Activated B cell treated with CpG ODN at 0.5 μM for 24 hours (primary cell): ENCODE data around the gene GPR39. TPM values are rescaled to one million over a fixed set of nuclear protein-coding genes. Genes with fewer than 3 reads are reported as not detected.
"Not testable (repeated sequence)": the region's sequence is repeated elsewhere in the genome, so short reads cannot be mapped to it uniquely, and the experiment has no call there.

Experiments
- ATAC-seq: fragments of 200-7000 bp; cut with Tn5 transposase; one replicate; pipeline ENCODE4 v1.10.0; 2021; ENCODE audit warnings: low read depth, mild to moderate bottlenecking, moderate library complexity
- CTCF ChIA-PET: fragments of 350-600 bp; sonication (Branson Sonifier 250); formaldehyde crosslinking; loops from one replicate; lab custom pipeline; 2021; ENCODE audit warnings: antibody characterized with exemption; lab: Charles Lee
- POLR2A ChIA-PET: fragments of 350-600 bp; sonication (Branson Sonifier 250); formaldehyde crosslinking; loops from one replicate; lab custom pipeline; 2021; ENCODE audit warnings: antibody characterized with exemption; lab: Charles Lee
- DNase-seq: peaks from one replicate; pipeline ENCODE4 v3.0.0; 2022
- H3K27ac Mint-ChIP-seq: one replicate; pipeline ENCODE4 v1.8.0; 2020; ENCODE audit warnings: mixed read lengths
- H3K27me3 Mint-ChIP-seq: one replicate; pipeline ENCODE4 v1.8.0; 2021; ENCODE audit warnings: mixed read lengths
- H3K36me3 Mint-ChIP-seq: one replicate; pipeline ENCODE4 v1.8.0; 2021; ENCODE audit warnings: low read depth, mixed read lengths
- H3K4me1 Mint-ChIP-seq: one replicate; pipeline ENCODE4 v1.8.0; 2021; ENCODE audit warnings: mixed read lengths
- H3K4me3 Mint-ChIP-seq: one replicate; pipeline ENCODE4 v1.8.0; 2020; ENCODE audit warnings: mild to moderate bottlenecking, mixed read lengths
- H3K9me3 Mint-ChIP-seq: one replicate; pipeline ENCODE4 v1.8.0; 2020; ENCODE audit warnings: mixed read lengths
- intact Hi-C: fragments of 100-400 bp; cut with micrococcal nuclease; formaldehyde crosslinking; loops from one replicate; pipeline ENCODE4 v1.15.1; 2024
- total RNA-seq: library from RNA; stranded (reverse); gene quantifications from 2 replicates; pipeline ENCODE4 v1.2.3, GENCODE V29; 2022
- TF ChIP-seq, protein P1 (sequence below): fragments of 200-600 bp; IDR thresholded peaks from one replicate; pipeline ENCODE4 v1.8.0; 2022; ENCODE audit warnings: antibody characterized with exemption, mild to moderate bottlenecking

The GPR39 gene
- total RNA-seq, 1 donor from 2014 or later: not detected

DNA sequence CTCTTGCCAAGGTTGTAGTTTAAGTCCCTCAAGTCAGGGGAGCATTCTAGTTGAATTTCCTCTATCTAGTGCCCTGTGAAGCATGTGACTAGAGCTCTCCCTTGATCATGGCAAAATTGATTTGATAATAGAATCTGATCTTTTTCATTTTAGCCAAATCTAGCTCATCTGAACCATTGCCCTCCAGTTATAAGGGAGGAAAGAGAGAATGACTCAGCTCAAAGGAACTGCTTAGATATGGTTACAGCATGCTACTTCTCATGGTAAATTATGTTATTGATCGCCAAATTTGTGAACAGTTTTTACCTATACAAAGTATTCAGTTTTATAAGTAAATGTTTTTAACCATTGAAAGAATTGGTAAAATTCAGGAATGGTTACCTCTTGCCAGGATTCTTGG lies 100.8 kb downstream of the GPR39 start:
- H3K9me3 Mint-ChIP-seq: no peaks in the 10 kb centered on the region
- no peak overlapping the region for H3K4me3 Mint-ChIP-seq
- H3K36me3 Mint-ChIP-seq: no peaks in the 10 kb centered on the region
- CTCF ChIA-PET: no interaction called here
- H3K4me1 Mint-ChIP-seq: no peaks in the 10 kb centered on the region
- no peak overlapping the region for H3K27ac Mint-ChIP-seq
- H3K27me3 Mint-ChIP-seq: no peaks in the 10 kb centered on the region
- POLR2A ChIA-PET: no interaction called here
- TF ChIP-seq, protein P1, sequence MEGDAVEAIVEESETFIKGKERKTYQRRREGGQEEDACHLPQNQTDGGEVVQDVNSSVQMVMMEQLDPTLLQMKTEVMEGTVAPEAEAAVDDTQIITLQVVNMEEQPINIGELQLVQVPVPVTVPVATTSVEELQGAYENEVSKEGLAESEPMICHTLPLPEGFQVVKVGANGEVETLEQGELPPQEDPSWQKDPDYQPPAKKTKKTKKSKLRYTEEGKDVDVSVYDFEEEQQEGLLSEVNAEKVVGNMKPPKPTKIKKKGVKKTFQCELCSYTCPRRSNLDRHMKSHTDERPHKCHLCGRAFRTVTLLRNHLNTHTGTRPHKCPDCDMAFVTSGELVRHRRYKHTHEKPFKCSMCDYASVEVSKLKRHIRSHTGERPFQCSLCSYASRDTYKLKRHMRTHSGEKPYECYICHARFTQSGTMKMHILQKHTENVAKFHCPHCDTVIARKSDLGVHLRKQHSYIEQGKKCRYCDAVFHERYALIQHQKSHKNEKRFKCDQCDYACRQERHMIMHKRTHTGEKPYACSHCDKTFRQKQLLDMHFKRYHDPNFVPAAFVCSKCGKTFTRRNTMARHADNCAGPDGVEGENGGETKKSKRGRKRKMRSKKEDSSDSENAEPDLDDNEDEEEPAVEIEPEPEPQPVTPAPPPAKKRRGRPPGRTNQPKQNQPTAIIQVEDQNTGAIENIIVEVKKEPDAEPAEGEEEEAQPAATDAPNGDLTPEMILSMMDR: no peak
- no peak for ATAC-seq
- intact Hi-C loops: no loop called here
- DNase-seq: no peak

DNA sequence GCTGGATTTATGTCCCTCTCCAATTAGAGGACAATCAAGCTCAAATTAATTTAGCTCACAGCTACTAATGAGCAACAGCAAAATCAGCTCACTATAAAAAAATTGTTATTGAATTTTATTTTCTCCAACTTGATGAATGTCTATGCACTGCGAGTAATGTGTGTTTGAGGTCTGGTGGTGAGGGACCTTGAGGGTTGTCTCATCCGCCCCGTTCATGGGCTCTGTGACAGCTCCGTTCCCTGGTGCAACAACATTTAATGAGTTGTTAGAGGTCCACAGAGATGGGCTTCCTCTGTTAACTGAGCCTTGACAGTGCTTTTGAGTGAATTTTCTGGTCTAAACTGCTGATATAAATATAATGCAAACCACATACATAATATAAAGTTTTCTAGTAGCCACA lies 101.7 kb downstream of the GPR39 start:
- Mint-ChIP-seq H3K27ac (no peak overlapping the region), H3K4me1 (no peaks in the 10 kb centered on the region), H3K36me3 (no peaks in the 10 kb centered on the region), H3K9me3 (no peaks in the 10 kb centered on the region), H3K27me3 (no peaks in the 10 kb centered on the region), H3K4me3 (no peak overlapping the region)
- ATAC-seq (no peak), DNase-seq (no peak)
- POLR2A ChIA-PET: no interaction called here
- CTCF ChIA-PET: no interaction called here
- intact Hi-C loops: no loop called here
- TF ChIP-seq, protein P1: no peak

DNA sequence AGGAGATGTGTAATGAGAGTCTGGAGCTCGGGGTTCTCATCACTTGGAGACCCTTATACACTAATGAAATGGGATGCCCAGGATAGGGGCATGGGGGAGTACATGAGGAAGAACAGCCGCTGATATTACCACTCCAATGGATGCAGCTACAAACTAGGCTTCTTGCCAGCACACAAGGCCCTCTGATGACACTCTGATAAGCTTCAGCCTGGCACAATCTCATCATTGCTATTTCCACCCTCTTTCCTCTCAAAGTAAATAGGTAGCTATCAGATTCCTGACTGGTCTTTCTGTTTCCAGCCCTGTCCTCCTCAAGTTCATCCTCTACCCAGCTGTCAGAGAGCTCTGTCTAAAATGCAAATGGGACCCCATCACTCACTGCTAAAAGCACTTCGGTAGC lies 103.0 kb downstream of the GPR39 start:
- H3K27ac Mint-ChIP-seq: no peak overlapping the region
- no peak for DNase-seq
- POLR2A ChIA-PET: no interaction called here

DNA sequence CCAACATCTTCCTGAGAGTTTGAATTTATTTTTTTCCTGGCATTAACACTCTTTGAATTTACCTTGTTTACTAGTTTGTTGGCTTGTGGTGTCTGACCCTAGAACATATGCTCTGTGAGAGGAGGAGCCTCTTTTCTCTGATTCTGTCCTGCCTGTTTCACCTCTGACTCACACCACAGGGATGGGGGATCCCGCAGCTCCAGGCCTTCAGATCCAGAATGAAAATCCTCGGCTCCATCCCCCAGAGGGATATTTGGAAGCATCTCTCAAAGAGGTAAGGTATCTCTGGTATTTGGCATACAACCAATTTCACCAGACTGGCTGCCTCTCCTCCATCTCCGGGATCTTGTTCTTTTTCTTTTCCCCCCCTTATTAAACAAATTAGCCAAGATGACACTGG lies 104.7 kb downstream of the GPR39 start:
- H3K27me3 Mint-ChIP-seq: no peaks in the 10 kb centered on the region
- ATAC-seq: no peak
- POLR2A ChIA-PET: no interaction called here
- H3K4me3 Mint-ChIP-seq: no peak overlapping the region
- TF ChIP-seq, protein P1: no peak
- H3K4me1 Mint-ChIP-seq: no peaks in the 10 kb centered on the region
- DNase-seq: no peak
- H3K27ac Mint-ChIP-seq: no peak overlapping the region
- CTCF ChIA-PET: no interaction called here
- intact Hi-C loops: no loop called here
- H3K36me3 Mint-ChIP-seq: no peaks in the 10 kb centered on the region
- H3K9me3 Mint-ChIP-seq: no peaks in the 10 kb centered on the region

More for the DNA sequence above, 103.0 kb downstream of the GPR39 start:
- Mint-ChIP-seq H3K9me3 (no peaks in the 10 kb centered on the region), H3K27me3 (no peaks in the 10 kb centered on the region), H3K4me1 (no peaks in the 10 kb centered on the region), H3K36me3 (no peaks in the 10 kb centered on the region), H3K4me3 (no peak overlapping the region)
- TF ChIP-seq, protein P1: no peak
- CTCF ChIA-PET: no interaction called here
- ATAC-seq: no peak
- intact Hi-C loops: no loop called here

DNA sequence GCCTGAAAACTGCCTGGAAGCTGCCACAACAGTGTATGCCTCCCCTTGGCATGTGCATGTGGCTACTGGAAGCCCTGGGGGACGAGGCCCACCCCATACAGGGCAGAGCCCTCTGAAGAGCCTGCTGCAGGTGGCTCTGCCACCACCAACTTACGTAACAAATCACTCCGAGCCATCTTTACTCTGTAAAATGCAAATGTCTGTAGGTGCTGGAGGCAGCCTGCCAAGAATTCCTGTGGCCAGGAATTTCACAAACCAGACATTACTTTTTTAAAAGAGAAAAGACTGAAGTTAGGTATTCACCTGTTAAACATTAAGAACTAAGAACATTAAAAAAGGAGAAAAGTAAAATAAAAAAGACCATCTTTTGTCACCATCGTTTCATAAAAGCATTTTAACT lies 106.3 kb downstream of the GPR39 start:
- TF ChIP-seq, protein P1: no peak
- ATAC-seq (no peak), DNase-seq (no peak)
- Mint-ChIP-seq H3K9me3 (no peaks in the 10 kb centered on the region), H3K4me1 (no peaks in the 10 kb centered on the region), H3K36me3 (no peaks in the 10 kb centered on the region), H3K27me3 (no peaks in the 10 kb centered on the region), H3K27ac (no peak overlapping the region), H3K4me3 (no peak overlapping the region)
- intact Hi-C loops: no loop called here
- ChIA-PET POLR2A (no interaction called here), CTCF (no interaction called here)

DNA sequence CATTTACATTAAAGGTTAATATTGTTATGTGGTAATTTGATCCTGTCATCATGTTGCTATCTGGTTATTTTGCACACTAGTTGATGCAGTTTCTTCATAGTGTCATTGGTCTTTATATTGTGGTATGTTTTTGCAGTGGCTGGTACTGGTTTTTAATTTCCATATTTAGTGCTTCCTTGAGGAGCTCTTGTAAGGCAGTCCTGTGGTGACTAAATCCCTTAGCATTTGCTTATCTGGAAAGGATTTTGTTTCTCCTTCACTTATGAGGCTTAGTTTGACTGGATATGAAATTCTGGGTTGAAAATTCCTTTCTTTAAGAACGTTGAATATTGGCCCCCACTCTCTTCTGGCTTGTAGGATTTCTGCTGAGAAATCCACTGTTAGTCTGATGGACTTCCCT lies 120.5 kb downstream of the GPR39 start:
- H3K27me3 Mint-ChIP-seq, POLR2A ChIA-PET, H3K27ac Mint-ChIP-seq, CTCF ChIA-PET, ATAC-seq, DNase-seq, H3K4me3 Mint-ChIP-seq, H3K36me3 Mint-ChIP-seq, H3K4me1 Mint-ChIP-seq, intact Hi-C loops: not testable (repeated sequence)
- H3K9me3 Mint-ChIP-seq: peaks cover 12% of the 10 kb centered on the region
